SIG-M5 treated with dmso at 0.1 percent for 504 hours (cell line): ENCODE measurements around the gene LONRF2.
"Not testable (repeated sequence)": the region's sequence is repeated elsewhere in the genome, so short reads cannot be mapped to it uniquely, and the experiment has no call there.

Experiments used
- DNase-seq: peaks from one replicate; lab custom pipeline; 2025; ENCODE audit not compliant: unreplicated experiment; lab: John Stamatoyannopoulos, UW

The LONRF2 gene

GRCh38 chr2:100321866-100322820 lies at the start of gene LONRF2:
TSS of gene LONRF2 (minus strand) at chr2:100322501. CDS start at chr2:100322093, 408 bp downstream.
- no peak for DNase-seq

GRCh38 chr2:100367163-100367562 lies 44.9 kb upstream of the LONRF2 start:
- DNase-seq, result peak; percentile 28

- no peak for DNase-seq
Observed at GRCh38 chr2:100365434-100365833, 43.1 kb upstream of the LONRF2 start.

- DNase-seq, result not testable (repeated sequence)
Observed at GRCh38 chr2:100362269-100362668, 40.0 kb upstream of the LONRF2 start.

- DNase-seq, result no peak
Observed at GRCh38 chr2:100359576-100359975, 37.3 kb upstream of the LONRF2 start.

GRCh38 chr2:100358554-100358953 lies 36.3 kb upstream of the LONRF2 start:
- no peak for DNase-seq

- no peak for DNase-seq
Observed at GRCh38 chr2:100352521-100352920, 30.2 kb upstream of the LONRF2 start.

- DNase-seq, result no peak
Observed at GRCh38 chr2:100350661-100351185, 28.4 kb upstream of the LONRF2 start.

- DNase-seq, result not testable (repeated sequence)
Observed at GRCh38 chr2:100345144-100345543, 22.8 kb upstream of the LONRF2 start.

- DNase-seq, result no peak
Observed at GRCh38 chr2:100344433-100344832, 22.1 kb upstream of the LONRF2 start.

GRCh38 chr2:100342466-100342865 lies 20.2 kb upstream of the LONRF2 start:
- DNase-seq, result not testable (repeated sequence)

- DNase-seq, result no peak
Observed at GRCh38 chr2:100339823-100340222, 17.5 kb upstream of the LONRF2 start.

- DNase-seq, result no peak
Observed at GRCh38 chr2:100334929-100335328, 12.6 kb upstream of the LONRF2 start.

- no peak for DNase-seq
Observed at GRCh38 chr2:100327742-100328141, 5.4 kb upstream of the LONRF2 start.

GRCh38 chr2:100321179-100321865 lies 979 bp downstream of the LONRF2 start:
- DNase-seq, result no peak

GRCh38 chr2:100320547-100321178 lies 1.6 kb downstream of the LONRF2 start:
- no peak for DNase-seq

- DNase-seq, result no peak
Observed at GRCh38 chr2:100317634-100318033, 4.7 kb downstream of the LONRF2 start.

- DNase-seq, result no peak
Observed at GRCh38 chr2:100309973-100310719, 12.2 kb downstream of the LONRF2 start.

GRCh38 chr2:100309311-100309710 lies 13.0 kb downstream of the LONRF2 start:
- DNase-seq, result no peak

- no peak for DNase-seq
Observed at GRCh38 chr2:100303744-100304143, 18.6 kb downstream of the LONRF2 start.

- DNase-seq, result no peak
Observed at GRCh38 chr2:100302585-100302892, 19.8 kb downstream of the LONRF2 start.
